SK-N-SH (cell line): Measurements from ENCODE around the gene SH3GL2.

Source experiments
- EP300 ChIP-seq, 2 experiments: IDR thresholded peaks; 2 replicates each; pipeline versions ENCODE4 v1.4.0 to v1.6.1; 2012; ENCODE audit warnings: borderline replicate concordance in 1 of 2, low read depth in 1 of 2, low read length in 1 of 2
- EZH2phosphoT487 ChIP-seq: fragments of 200-600 bp; sonication (generic); IDR thresholded peaks from 2 replicates; pipeline ENCODE4 v1.6.1; 2017; ENCODE audit warnings: low read depth, mixed run types, mild to moderate bottlenecking, antibody characterized with exemption, moderate library complexity, borderline replicate concordance
- GABPA ChIP-seq: IDR thresholded peaks from 2 replicates; pipeline ENCODE4 v1.4.0; 2012; ENCODE audit warnings: low read depth, mild to moderate bottlenecking
- MAX ChIP-seq: IDR thresholded peaks from 2 replicates; pipeline ENCODE4 v1.4.0; 2012; ENCODE audit warnings: low read depth
- NFIC ChIP-seq: IDR thresholded peaks from 2 replicates; pipeline ENCODE4 v1.4.0; 2012; ENCODE audit warnings: borderline replicate concordance
- POLR2AphosphoS5 ChIP-seq: IDR thresholded peaks from 2 replicates; pipeline ENCODE4 v1.6.1; 2012; ENCODE audit warnings: low read depth, low read length
- RCOR1 ChIP-seq: fragments of 150-350 bp; IDR thresholded peaks from 2 replicates; pipeline ENCODE4 v1.6.1; 2017; ENCODE audit warnings: antibody characterized with exemption, low read length
- TAF1 ChIP-seq: IDR thresholded peaks from 2 replicates; pipeline ENCODE4 v1.6.1; 2012; ENCODE audit warnings: low read depth, mild to moderate bottlenecking, low read length, moderate library complexity, borderline replicate concordance
- USF2 ChIP-seq: fragments of 150-350 bp; IDR thresholded peaks from 2 replicates; pipeline ENCODE4 v1.6.1; 2017; ENCODE audit warnings: antibody characterized with exemption, low read length, low read depth, borderline replicate concordance
- YY1 ChIP-seq: IDR thresholded peaks from 2 replicates; pipeline ENCODE4 v1.4.0; 2012; ENCODE audit warnings: low read depth, mild to moderate bottlenecking
- TF ChIP-seq, protein P1 (sequence below): fragments of 200-600 bp; sonication (generic); IDR thresholded peaks from 2 replicates; pipeline ENCODE4 v1.6.1; 2017; ENCODE audit warnings: antibody characterized with exemption, mild to moderate bottlenecking, moderate library complexity

GRCh38 chr9:17632994-17633393 is 54.1 kb downstream of the SH3GL2 start:
- no peak for TF ChIP-seq EP300 (IDR thresholded peaks at IDR 0.05; ENCODE audit: borderline replicate concordance in 1 of 2, low read depth in 1 of 2, low read length in 1 of 2)
- TF ChIP-seq, protein P1, sequence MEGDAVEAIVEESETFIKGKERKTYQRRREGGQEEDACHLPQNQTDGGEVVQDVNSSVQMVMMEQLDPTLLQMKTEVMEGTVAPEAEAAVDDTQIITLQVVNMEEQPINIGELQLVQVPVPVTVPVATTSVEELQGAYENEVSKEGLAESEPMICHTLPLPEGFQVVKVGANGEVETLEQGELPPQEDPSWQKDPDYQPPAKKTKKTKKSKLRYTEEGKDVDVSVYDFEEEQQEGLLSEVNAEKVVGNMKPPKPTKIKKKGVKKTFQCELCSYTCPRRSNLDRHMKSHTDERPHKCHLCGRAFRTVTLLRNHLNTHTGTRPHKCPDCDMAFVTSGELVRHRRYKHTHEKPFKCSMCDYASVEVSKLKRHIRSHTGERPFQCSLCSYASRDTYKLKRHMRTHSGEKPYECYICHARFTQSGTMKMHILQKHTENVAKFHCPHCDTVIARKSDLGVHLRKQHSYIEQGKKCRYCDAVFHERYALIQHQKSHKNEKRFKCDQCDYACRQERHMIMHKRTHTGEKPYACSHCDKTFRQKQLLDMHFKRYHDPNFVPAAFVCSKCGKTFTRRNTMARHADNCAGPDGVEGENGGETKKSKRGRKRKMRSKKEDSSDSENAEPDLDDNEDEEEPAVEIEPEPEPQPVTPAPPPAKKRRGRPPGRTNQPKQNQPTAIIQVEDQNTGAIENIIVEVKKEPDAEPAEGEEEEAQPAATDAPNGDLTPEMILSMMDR: no peak
- no peak for TF ChIP-seq RCOR1
- no peak for TF ChIP-seq TAF1
- TF ChIP-seq EZH2phosphoT487: no peak
- TF ChIP-seq USF2: no peak
- TF ChIP-seq YY1: no peak
- TF ChIP-seq POLR2AphosphoS5: no peak
- TF ChIP-seq GABPA: no peak
- no peak for TF ChIP-seq MAX
- TF ChIP-seq NFIC: no peak
